K562 (cell line): ENCODE data around the gene BHLHE23. TPM values are rescaled to one million over a fixed set of nuclear protein-coding genes. Genes with fewer than 3 reads are reported as not detected.

Experiments used
- ATAC-seq: fragments of 200-7000 bp; cut with Tn5 transposase; 3 replicates; pipeline ENCODE4 v1.9.1; 2020; ENCODE audit warnings: moderate library complexity
- BruUV-seq: library from RNA; stranded (reverse); fragments of 400-500 nt; replicated peaks from 2 replicates; lab custom pipeline; 2021; lab: Mats Ljungman, UMichigan
- CTCF ChIA-PET: fragments of 300-600 bp; formaldehyde crosslinking; extraction: SDS; loops from one replicate; lab custom pipeline; 2021; ENCODE audit warnings: low intra/inter-chr PET ratio; lab: Yijun Ruan, JAX
- POLR2A ChIA-PET: fragments of 300-600, 350-650 bp; sonication (Branson Sonifier 250); formaldehyde crosslinking; extraction: SDS; loops from one replicate; lab custom pipeline; 2021; ENCODE audit warnings: antibody characterized with exemption, inconsistent platforms; lab: Yijun Ruan, JAX
- DNase-seq, 4 experiments: peaks; one replicate each; pipeline versions ENCODE4 v3.0.0 to v3.0.0-alpha.2; 2011 to 2018; ENCODE audit warnings: low spot score in 3 of 4, mixed read lengths in 3 of 4; ENCODE audit errors: extremely low read depth in 1 of 4
- FAIRE-seq: peaks from 2 replicates; lab custom pipeline; 2011; peaks lifted over from hg19 to GRCh38; lab: Jason Lieb, UNC
- H2AFZ ChIP-seq: 2 replicates; pipeline ENCODE4 v1.6.0; 2011; ENCODE audit warnings: low read depth, low read length, control low read depth, inconsistent platforms
- H3K27ac ChIP-seq: fragments of 200-600 bp; 3 replicates; pipeline ENCODE4 v1.8.0; 2011; ENCODE audit warnings: low read depth, mild to moderate bottlenecking, control low read depth, inconsistent platforms, low read length, moderate library complexity, mixed read lengths; ENCODE audit errors: extremely low read depth
- H3K27me3 ChIP-seq, 2 experiments: fragments of 300-600 bp in 1 of 2; 2 replicates in 1 of 2; 3 replicates in 1 of 2; pipeline versions ENCODE4 v1.6.0 to v1.8.0; 2011; ENCODE audit warnings: inconsistent platforms in 2 of 2, low read length in 2 of 2, mild to moderate bottlenecking in 1 of 2, mixed read lengths in 1 of 2, moderate library complexity in 1 of 2; ENCODE audit not compliant: control insufficient read depth in 2 of 2, insufficient read depth in 2 of 2
- H3K36me3 ChIP-seq: fragments of 300-600 bp; 3 replicates; pipeline ENCODE4 v1.8.0; 2011; ENCODE audit warnings: mild to moderate bottlenecking, low read length, inconsistent platforms; ENCODE audit not compliant: control insufficient read depth, insufficient read depth
- H3K4me1 ChIP-seq, 2 experiments: fragments of 200-600 bp in 1 of 2; replicated peaks in 1 of 2; 2 replicates in 1 of 2; 3 replicates in 1 of 2; pipeline versions ENCODE4 v1.5.1 to v1.8.0; 2011; ENCODE audit warnings: inconsistent platforms in 2 of 2, low read length in 2 of 2, mild to moderate bottlenecking in 1 of 2, mixed read lengths in 1 of 2, moderate library complexity in 1 of 2; ENCODE audit not compliant: control insufficient read depth in 2 of 2, insufficient read depth in 2 of 2
- H3K4me2 ChIP-seq: 2 replicates; pipeline ENCODE4 v1.6.1; 2011; ENCODE audit warnings: low read length, control low read depth, inconsistent platforms, mixed read lengths; ENCODE audit not compliant: insufficient read depth
- H3K4me3 ChIP-seq: fragments of 200-600 bp; sonication (generic), shearing (Covaris generic); 2 replicates; pipeline ENCODE4 v1.5.1; 2016; ENCODE audit warnings: control low read depth, inconsistent platforms
- H3K79me2 ChIP-seq: fragments of 200-600 bp; 3 replicates; pipeline ENCODE4 v1.8.0; 2011; ENCODE audit warnings: low read length, inconsistent platforms; ENCODE audit not compliant: control insufficient read depth, insufficient read depth
- H3K9ac ChIP-seq, 2 experiments: 2 replicates each; pipeline versions ENCODE4 v1.6.0 to v1.6.1; 2011; ENCODE audit warnings: low read depth in 2 of 2, low read length in 2 of 2, control low read depth in 1 of 2, inconsistent platforms in 1 of 2, mild to moderate bottlenecking in 1 of 2, mixed read lengths in 1 of 2; ENCODE audit not compliant: insufficient read depth in 1 of 2
- H3K9me1 ChIP-seq: one replicate; pipeline ENCODE4 v1.6.0; 2011; ENCODE audit warnings: inconsistent platforms, mild to moderate bottlenecking, low read length, moderate library complexity; ENCODE audit not compliant: control insufficient read depth, insufficient read depth
- H3K9me3 ChIP-seq: replicated peaks from 2 replicates; pipeline ENCODE4 v1.5.1; 2011; ENCODE audit warnings: low read depth, low read length, inconsistent platforms; ENCODE audit not compliant: control insufficient read depth, insufficient read depth
- H4K20me1 ChIP-seq: replicated peaks from 2 replicates; pipeline ENCODE4 v1.6.1; 2011; ENCODE audit warnings: low read length, inconsistent platforms, mixed read lengths; ENCODE audit not compliant: control insufficient read depth, insufficient read depth
- ATF7 ChIP-seq: fragments of 450-650 bp; IDR thresholded peaks from 2 replicates; pipeline ENCODE4 v1.7.1; 2014; ENCODE audit warnings: mild to moderate bottlenecking, moderate library complexity
- DNMT1 ChIP-seq: fragments of 450-650 bp; IDR thresholded peaks from 2 replicates; pipeline ENCODE4 v1.6.1; 2016; ENCODE audit warnings: antibody characterized with exemption, mild to moderate bottlenecking
- NFYB ChIP-seq: IDR thresholded peaks from 2 replicates; pipeline ENCODE4 v1.6.1; 2011; ENCODE audit warnings: mild to moderate bottlenecking, moderate library complexity; ENCODE audit not compliant: insufficient read length; ENCODE audit errors: extremely low read depth
- TBL1XR1 ChIP-seq, 2 experiments: IDR thresholded peaks; 2 replicates each; pipeline ENCODE4 v1.6.1; 2012; ENCODE audit warnings: improper control_type of control experiment in 2 of 2, low read length in 2 of 2, mild to moderate bottlenecking in 1 of 2
- ZC3H8 ChIP-seq: fragments of 450-650 bp; IDR thresholded peaks from 2 replicates; pipeline ENCODE4 v1.6.1; 2017
- WGBS: fragments of 100-300 bp; shearing (Covaris generic); methylation state at CpG from one replicate; pipeline ENCODE4 v1.1.6; 2016; ENCODE audit warnings: low coverage, mixed read lengths; ENCODE audit not compliant: insufficient coverage; ENCODE audit errors: missing lambda C conversion rate; 5-methylcytosine and 5-hydroxymethylcytosine counted together
- in situ Hi-C: fragments of 300-500 bp; cut with MboI; formaldehyde crosslinking; loops from 4 replicates; pipeline ENCODE4 v1.15.0; 2018; ENCODE audit warnings: inconsistent platforms, mixed read lengths
- intact Hi-C: fragments of 100-400 bp; cut with micrococcal nuclease; formaldehyde crosslinking; loops from 2 replicates; pipeline ENCODE4 v1.14.2; 2022
- polyA plus RNA-seq, 8 experiments: library from polyadenylated mRNA; depleted of rRNA in 4 of 8; stranded (reverse) in 5 of 8; unstranded in 3 of 8; fragments of >200 nt; fragmentation: Nextera tagmentation in 2 of 8; fragmentation: Illumina TruSeq in 1 of 8; extraction: Ambion mirVana in 2 of 8; extraction: Trizol in 1 of 8; gene quantifications; 2 replicates each; pipeline versions ENCODE4 v1.2.1 to v1.2.3, GENCODE V29; 2011 to 2014; ENCODE audit warnings: inconsistent platforms in 1 of 8, missing spikeins in 1 of 8
- total RNA-seq, 7 experiments: library from RNA; depleted of rRNA in 6 of 7; stranded (reverse); fragments of >200 nt in 6 of 7; fragmentation: Illumina TruSeq in 2 of 7; extraction: Trizol in 2 of 7; gene quantifications; 2 replicates each; pipeline versions ENCODE4 v1.2.1 to v1.2.3, GENCODE V29; 2011 to 2021; ENCODE audit warnings: low replicate concordance in 1 of 7
- TF ChIP-seq, protein P1 (sequence below): fragments of 200-800 bp; sonication (Bioruptor generic); IDR thresholded peaks from 2 replicates; pipeline ENCODE4 v1.6.1; 2017; ENCODE audit warnings: missing genetic modification characterization, missing compliant biosample characterization
- TF ChIP-seq, protein P2 (sequence below): fragments of 250-450 bp; sonication (Bioruptor Pico); IDR thresholded peaks from 2 replicates; pipeline ENCODE4 v1.8.0; 2021; ENCODE audit warnings: moderate library complexity, mild to moderate bottlenecking, inconsistent platforms
- TF ChIP-seq, protein P3 (sequence below), 2 experiments: fragments of 450-650 bp; IDR thresholded peaks; 2 replicates each; pipeline ENCODE4 v1.6.1; 2016; ENCODE audit warnings: mild to moderate bottlenecking in 2 of 2, borderline replicate concordance in 1 of 2, low read depth in 1 of 2, moderate library complexity in 1 of 2

Gene BHLHE23
- total and polyA plus RNA-seq, 9 of the 15 experiments (the other 6 are each of a cell fraction or from before 2014, with no cell fraction given): not detected

DNA sequence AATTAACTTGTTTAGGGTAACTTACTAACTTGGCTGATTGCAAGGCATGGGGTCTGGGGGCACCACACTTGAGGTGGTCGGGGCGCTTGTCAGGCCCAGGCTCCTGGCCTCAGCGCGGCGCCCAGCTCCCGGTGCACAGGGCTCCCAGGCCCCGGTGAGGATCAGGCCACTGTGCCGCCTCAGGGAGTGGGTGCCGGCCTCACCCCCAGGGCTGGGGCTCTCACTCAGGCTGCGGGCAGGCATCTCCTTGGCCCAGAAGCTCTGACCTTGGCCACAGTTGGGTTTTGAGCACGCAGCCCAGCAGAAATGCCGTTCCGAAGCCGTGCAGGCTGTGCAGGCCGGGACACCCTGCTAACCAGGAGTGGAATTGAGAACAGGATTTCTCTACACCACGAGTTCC lies 37.8 kb upstream of the BHLHE23 start:
- Histone ChIP-seq H3K79me2 (no peaks in the 10 kb centered on the region), H3K9me1 (no peaks in the 10 kb centered on the region), H4K20me1 (peaks cover 5% of the 10 kb centered on the region), H3K9ac (no peak overlapping the region), H3K4me1 (peaks cover 0 to 10% of the 10 kb centered on the region in 2 experiments; a peak in 1 of 5 replicates), H3K36me3 (no peaks in the 10 kb centered on the region), H3K4me2 (no peak overlapping the region), H3K9me3 (no peaks in the 10 kb centered on the region), H2AFZ (no peak overlapping the region), H3K27me3 (peaks cover 38 to 71% of the 10 kb centered on the region in 2 experiments), H3K27ac (no peak overlapping the region), H3K4me3 (no peak overlapping the region)
- CTCF ChIA-PET: interaction anchor here (0.6 kb wide), 1 partner anchor 501 kb away, joined by 3 read pairs; no protein-coding TSS in a partner anchor
- BruUV-seq: no TSS peak
- TF ChIP-seq, protein P1, sequence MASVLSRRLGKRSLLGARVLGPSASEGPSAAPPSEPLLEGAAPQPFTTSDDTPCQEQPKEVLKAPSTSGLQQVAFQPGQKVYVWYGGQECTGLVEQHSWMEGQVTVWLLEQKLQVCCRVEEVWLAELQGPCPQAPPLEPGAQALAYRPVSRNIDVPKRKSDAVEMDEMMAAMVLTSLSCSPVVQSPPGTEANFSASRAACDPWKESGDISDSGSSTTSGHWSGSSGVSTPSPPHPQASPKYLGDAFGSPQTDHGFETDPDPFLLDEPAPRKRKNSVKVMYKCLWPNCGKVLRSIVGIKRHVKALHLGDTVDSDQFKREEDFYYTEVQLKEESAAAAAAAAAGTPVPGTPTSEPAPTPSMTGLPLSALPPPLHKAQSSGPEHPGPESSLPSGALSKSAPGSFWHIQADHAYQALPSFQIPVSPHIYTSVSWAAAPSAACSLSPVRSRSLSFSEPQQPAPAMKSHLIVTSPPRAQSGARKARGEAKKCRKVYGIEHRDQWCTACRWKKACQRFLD (CRISPR knock-in tag): no peak
- TF ChIP-seq, protein P2, sequence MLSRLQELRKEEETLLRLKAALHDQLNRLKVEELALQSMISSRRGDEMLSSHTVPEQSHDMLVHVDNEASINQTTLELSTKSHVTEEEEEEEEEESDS (CRISPR knock-in tag): no peak
- TF ChIP-seq, protein P3, sequence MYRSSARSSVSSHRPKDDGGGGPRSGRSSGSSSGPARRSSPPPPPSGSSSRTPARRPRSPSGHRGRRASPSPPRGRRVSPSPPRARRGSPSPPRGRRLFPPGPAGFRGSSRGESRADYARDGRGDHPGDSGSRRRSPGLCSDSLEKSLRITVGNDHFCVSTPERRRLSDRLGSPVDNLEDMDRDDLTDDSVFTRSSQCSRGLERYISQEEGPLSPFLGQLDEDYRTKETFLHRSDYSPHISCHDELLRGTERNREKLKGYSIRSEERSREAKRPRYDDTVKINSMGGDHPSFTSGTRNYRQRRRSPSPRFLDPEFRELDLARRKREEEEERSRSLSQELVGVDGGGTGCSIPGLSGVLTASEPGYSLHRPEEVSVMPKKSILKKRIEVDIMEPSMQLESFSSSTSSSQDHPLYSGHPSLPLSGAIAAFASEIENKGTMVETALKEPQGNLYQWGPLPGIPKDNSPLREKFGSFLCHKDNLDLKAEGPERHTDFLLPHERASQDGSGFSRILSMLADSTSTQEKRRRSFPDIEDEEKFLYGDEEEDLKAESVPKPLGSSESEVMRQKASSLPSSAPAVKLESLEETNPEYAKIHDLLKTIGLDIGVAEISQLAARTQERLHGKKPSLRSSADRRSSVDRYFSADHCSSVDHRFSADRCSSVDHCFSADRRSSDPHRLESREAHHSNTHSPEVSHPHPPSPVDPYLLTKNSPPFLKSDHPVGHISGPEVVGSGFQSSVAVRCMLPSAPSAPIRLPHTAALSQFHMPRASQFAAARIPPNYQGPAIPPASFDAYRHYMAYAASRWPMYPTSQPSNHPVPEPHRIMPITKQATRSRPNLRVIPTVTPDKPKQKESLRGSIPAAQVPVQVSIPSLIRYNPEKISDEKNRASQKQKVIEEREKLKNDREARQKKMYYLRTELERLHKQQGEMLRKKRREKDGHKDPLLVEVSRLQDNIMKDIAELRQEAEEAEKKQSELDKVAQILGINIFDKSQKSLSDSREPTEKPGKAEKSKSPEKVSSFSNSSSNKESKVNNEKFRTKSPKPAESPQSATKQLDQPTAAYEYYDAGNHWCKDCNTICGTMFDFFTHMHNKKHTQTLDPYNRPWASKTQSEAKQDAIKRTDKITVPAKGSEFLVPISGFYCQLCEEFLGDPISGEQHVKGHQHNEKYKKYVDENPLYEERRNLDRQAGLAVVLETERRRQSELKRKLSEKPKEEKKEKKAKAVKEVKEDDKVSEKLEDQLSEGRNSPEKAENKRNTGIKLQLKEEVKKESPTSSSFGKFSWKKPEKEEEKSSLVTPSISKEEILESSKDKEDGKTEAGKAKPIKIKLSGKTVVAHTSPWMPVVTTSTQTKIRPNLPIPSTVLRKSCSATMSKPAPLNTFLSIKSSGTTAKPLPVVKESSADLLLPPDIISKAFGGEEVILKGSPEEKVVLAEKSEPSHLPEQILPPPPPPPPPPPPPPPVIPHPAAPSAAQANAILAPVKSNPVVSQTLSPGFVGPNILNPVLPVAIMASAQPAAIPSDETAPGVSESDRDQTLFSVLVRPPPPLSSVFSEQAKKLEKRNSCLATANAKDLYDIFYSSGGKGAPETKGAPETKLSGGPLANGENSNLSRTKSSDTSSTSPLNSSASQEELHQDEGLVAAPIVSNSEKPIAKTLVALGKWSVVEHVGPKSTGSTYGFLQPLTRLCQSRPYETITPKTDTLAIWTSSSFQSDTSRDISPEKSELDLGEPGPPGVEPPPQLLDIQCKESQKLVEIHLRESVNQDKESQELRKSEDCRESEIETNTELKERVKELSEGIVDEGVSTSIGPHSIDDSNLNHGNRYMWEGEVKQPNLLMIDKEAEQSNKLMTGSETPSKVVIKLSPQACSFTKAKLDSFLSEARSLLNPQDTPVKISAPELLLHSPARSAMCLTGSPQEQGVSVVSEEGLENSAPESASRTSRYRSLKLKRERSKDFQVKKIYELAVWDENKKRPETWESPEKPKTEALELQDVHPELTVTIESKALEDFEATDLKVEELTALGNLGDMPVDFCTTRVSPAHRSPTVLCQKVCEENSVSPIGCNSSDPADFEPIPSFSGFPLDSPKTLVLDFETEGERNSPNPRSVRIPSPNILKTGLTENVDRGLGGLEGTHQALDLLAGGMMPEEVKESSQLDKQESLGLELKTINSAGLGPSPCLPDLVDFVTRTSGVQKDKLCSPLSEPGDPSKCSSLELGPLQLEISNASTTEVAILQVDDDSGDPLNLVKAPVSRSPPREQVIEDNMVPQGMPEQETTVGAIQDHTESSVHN (IDR thresholded peaks at IDR 0.05; ENCODE audit: borderline replicate concordance in 1 of 2, low read depth in 1 of 2): no peak
- TF ChIP-seq DNMT1: no peak
- no peak for TF ChIP-seq ZC3H8
- TF ChIP-seq ATF7: no peak
- TF ChIP-seq TBL1XR1 (IDR thresholded peaks at IDR 0.05; ENCODE audit: low read length in 2 of 2): no peak
- TF ChIP-seq NFYB: no peak
- WGBS: 5% methylated on average over 16 of the region's 16 CpGs
- in situ Hi-C loops (no loop called here), intact Hi-C loops (no loop called here)
- ATAC-seq (no peak; the same call in 2 of the 3 replicates), FAIRE-seq (no peak), DNase-seq (no peak)
- POLR2A ChIA-PET: interaction anchor here (0.6 kb wide), 1 partner anchor 97 kb away, joined by 3 read pairs; no protein-coding TSS in a partner anchor
